Endothelial cell of umbilical vein (primary cell): ENCODE data around the gene OR10H4. TPM values are rescaled to one million over a fixed set of nuclear protein-coding genes. Genes with fewer than 3 reads are reported as not detected.

Experiments used
- BruUV-seq: library from RNA; stranded (reverse); fragments of 400-500 nt; replicated peaks from 2 replicates; lab custom pipeline; 2021; lab: Mats Ljungman, UMichigan
- CTCF ChIA-PET: fragments of 300-600, 350-600 bp; sonication (Branson Sonifier 250); formaldehyde crosslinking; loops from one replicate; lab custom pipeline; 2021; ENCODE audit warnings: antibody characterized with exemption, inconsistent platforms; lab: Charles Lee
- POLR2A ChIA-PET: fragments of 300-600, 350-600 bp; sonication (Branson Sonifier 250); formaldehyde crosslinking; loops from one replicate; lab custom pipeline; 2021; ENCODE audit warnings: antibody characterized with exemption, inconsistent platforms; lab: Charles Lee
- DNase-seq: peaks from one replicate; pipeline ENCODE4 v3.0.0-alpha.2; 2011; ENCODE audit warnings: low read depth, low spot score
- FAIRE-seq: peaks from 2 replicates; lab custom pipeline; 2011; peaks lifted over from hg19 to GRCh38; lab: Jason Lieb, UNC
- H2AFZ ChIP-seq: 2 replicates; pipeline ENCODE4 v1.6.0; 2012; ENCODE audit warnings: low read depth, low read length, control low read depth, inconsistent platforms
- H3K27ac ChIP-seq: 2 replicates; pipeline ENCODE4 v1.5.1; 2011; ENCODE audit warnings: low read depth, mild to moderate bottlenecking, control low read depth, low read length, moderate library complexity; ENCODE audit not compliant: insufficient read depth
- H3K27me3 ChIP-seq, 2 experiments: 2 replicates each; pipeline versions ENCODE4 v1.6.0 to v1.6.1; 2011; ENCODE audit warnings: low read length in 2 of 2, mixed read lengths in 1 of 2; ENCODE audit not compliant: control insufficient read depth in 2 of 2, insufficient read depth in 2 of 2
- H3K36me3 ChIP-seq, 2 experiments: 2 replicates in 1 of 2; 3 replicates in 1 of 2; pipeline ENCODE4 v1.5.1; 2011; ENCODE audit warnings: low read length in 2 of 2, mild to moderate bottlenecking in 1 of 2, moderate library complexity in 1 of 2; ENCODE audit not compliant: control insufficient read depth in 2 of 2, insufficient read depth in 2 of 2; ENCODE audit errors: extremely low read depth in 1 of 2
- H3K4me1 ChIP-seq: 3 replicates; pipeline ENCODE4 v1.5.1; 2011; ENCODE audit warnings: mild to moderate bottlenecking, low read length; ENCODE audit not compliant: control insufficient read depth, insufficient read depth; ENCODE audit errors: extremely low read depth
- H3K4me2 ChIP-seq: 2 replicates; pipeline ENCODE4 v1.6.1; 2011; ENCODE audit warnings: low read length, control low read depth, mixed read lengths; ENCODE audit not compliant: insufficient read depth
- H3K4me3 ChIP-seq, 3 experiments: fragments of 200-600 bp in 1 of 3; sonication (generic), shearing (Covaris generic) in 1 of 3; replicated peaks in 1 of 3; 2 replicates each; pipeline ENCODE4 v1.5.1; 2011 to 2016; ENCODE audit warnings: control low read depth in 3 of 3, low read length in 3 of 3, mild to moderate bottlenecking in 2 of 3, inconsistent platforms in 1 of 3, low read depth in 1 of 3, moderate library complexity in 1 of 3; ENCODE audit not compliant: insufficient read depth in 1 of 3
- H3K79me2 ChIP-seq: 2 replicates; pipeline ENCODE4 v1.6.0; 2012; ENCODE audit warnings: low read length, inconsistent platforms; ENCODE audit not compliant: control insufficient read depth, insufficient read depth
- H3K9ac ChIP-seq: replicated peaks from 2 replicates; pipeline ENCODE3; 2011; ENCODE audit warnings: low read length, control low read depth; ENCODE audit not compliant: insufficient read depth; ENCODE audit errors: extremely low read depth
- H3K9me1 ChIP-seq: replicated peaks from 3 replicates; pipeline ENCODE4 v1.6.0; 2011; ENCODE audit warnings: mild to moderate bottlenecking, low read length; ENCODE audit not compliant: control insufficient read depth, insufficient read depth; ENCODE audit errors: extremely low read depth
- H3K9me3 ChIP-seq: replicated peaks from 2 replicates; pipeline ENCODE4 v1.5.1; 2012; ENCODE audit warnings: low read length, inconsistent platforms; ENCODE audit not compliant: control insufficient read depth, insufficient read depth
- H4K20me1 ChIP-seq: replicated peaks from 2 replicates; pipeline ENCODE3; 2011; ENCODE audit warnings: mild to moderate bottlenecking, low read length; ENCODE audit not compliant: control insufficient read depth, insufficient read depth; ENCODE audit errors: extremely low read depth
- EZH2 ChIP-seq: IDR thresholded peaks from 2 replicates; pipeline ENCODE4 v1.6.1; 2012; ENCODE audit warnings: borderline replicate concordance, low read depth, mild to moderate bottlenecking, moderate library complexity, low read length, inconsistent platforms; ENCODE audit not compliant: severe bottlenecking
- dilution Hi-C: fragments of 300-500 bp; cut with MboI; formaldehyde crosslinking; loops from one replicate; pipeline ENCODE4 v1.15.0; 2019; ENCODE audit warnings: low sequenced_read_pairs; ENCODE audit not compliant: extremely low pct_ligation_motif_present
- intact Hi-C: fragments of 100-400 bp; cut with micrococcal nuclease; formaldehyde crosslinking; loops from one replicate; pipeline ENCODE4 v1.10.0; 2022
- polyA plus RNA-seq, 4 experiments: library from polyadenylated mRNA; depleted of rRNA in 3 of 4; stranded (reverse) in 3 of 4; unstranded in 1 of 4; fragments of >200 nt; gene quantifications; 2 replicates each; pipeline versions ENCODE4 v1.2.1 to v1.2.3, GENCODE V29; 2011 to 2012; ENCODE audit warnings: missing spikeins in 1 of 4
- total RNA-seq: library from RNA; stranded (reverse); gene quantifications from 2 replicates; pipeline ENCODE4 v1.2.3, GENCODE V29; 2021
- TF ChIP-seq, protein P1 (sequence below), 2 donors: IDR thresholded peaks; 1 replicate in 1 of 2; 2 replicates in 1 of 2; pipeline ENCODE4 v1.5.1; 2011; ENCODE audit warnings: low read length in 2 of 2, mild to moderate bottlenecking in 2 of 2, moderate library complexity in 2 of 2, control low read depth in 1 of 2, inconsistent platforms in 1 of 2, low read depth in 1 of 2; ENCODE audit not compliant: insufficient read depth in 1 of 2; ENCODE audit errors: extremely low read depth in 1 of 2
- TF ChIP-seq, protein P2 (sequence below): IDR thresholded peaks from 2 replicates; pipeline ENCODE4 v1.6.1; 2011; ENCODE audit not compliant: insufficient read depth, insufficient read length

The OR10H4 gene
- total and polyA plus RNA-seq, 2 donors (not counting 3 experiments of a cell fraction or from before 2014, with no cell fraction given), result not detected

DNA sequence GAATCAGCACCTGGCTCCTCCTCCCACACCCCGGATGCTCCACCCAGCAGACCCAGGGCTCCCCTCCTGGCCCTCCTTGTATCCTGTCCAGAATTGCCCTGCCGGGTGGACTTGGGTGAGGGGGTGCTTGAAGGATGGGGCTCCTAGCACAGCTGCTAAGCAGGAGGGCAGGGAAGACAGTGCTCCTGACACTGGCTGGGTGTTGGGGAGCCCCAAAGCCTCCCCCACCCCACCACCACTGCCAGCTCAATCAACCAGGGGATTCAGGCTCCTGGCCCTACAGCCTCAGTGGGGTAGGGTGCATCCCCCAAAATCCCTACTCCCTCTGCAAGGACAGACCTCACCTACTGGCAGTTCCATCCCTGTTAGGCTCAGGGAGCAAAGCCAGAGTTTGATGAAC is 11.9 kb upstream of the OR10H4 start:
- Histone ChIP-seq H3K27me3 (peaks cover 0 to 6% of the 10 kb centered on the region in 2 experiments), H3K36me3 (no peaks in the 10 kb centered on the region), H2AFZ (no peak overlapping the region), H3K27ac (no peak overlapping the region), H3K9me3 (no peaks in the 10 kb centered on the region), H3K4me2 (no peak overlapping the region), H3K79me2 (no peaks in the 10 kb centered on the region), H3K4me1 (no peaks in the 10 kb centered on the region), H4K20me1 (no peaks in the 10 kb centered on the region), H3K4me3 (no peak overlapping the region), H3K9me1 (no peaks in the 10 kb centered on the region), H3K9ac (no peak overlapping the region)
- ChIA-PET CTCF (no interaction called here), POLR2A (no interaction called here)
- no TSS peak for BruUV-seq
- DNase-seq (no peak), FAIRE-seq (no peak)
- dilution Hi-C loops, result no loop called here
- intact Hi-C loops, result no loop called here
- TF ChIP-seq, protein P1, sequence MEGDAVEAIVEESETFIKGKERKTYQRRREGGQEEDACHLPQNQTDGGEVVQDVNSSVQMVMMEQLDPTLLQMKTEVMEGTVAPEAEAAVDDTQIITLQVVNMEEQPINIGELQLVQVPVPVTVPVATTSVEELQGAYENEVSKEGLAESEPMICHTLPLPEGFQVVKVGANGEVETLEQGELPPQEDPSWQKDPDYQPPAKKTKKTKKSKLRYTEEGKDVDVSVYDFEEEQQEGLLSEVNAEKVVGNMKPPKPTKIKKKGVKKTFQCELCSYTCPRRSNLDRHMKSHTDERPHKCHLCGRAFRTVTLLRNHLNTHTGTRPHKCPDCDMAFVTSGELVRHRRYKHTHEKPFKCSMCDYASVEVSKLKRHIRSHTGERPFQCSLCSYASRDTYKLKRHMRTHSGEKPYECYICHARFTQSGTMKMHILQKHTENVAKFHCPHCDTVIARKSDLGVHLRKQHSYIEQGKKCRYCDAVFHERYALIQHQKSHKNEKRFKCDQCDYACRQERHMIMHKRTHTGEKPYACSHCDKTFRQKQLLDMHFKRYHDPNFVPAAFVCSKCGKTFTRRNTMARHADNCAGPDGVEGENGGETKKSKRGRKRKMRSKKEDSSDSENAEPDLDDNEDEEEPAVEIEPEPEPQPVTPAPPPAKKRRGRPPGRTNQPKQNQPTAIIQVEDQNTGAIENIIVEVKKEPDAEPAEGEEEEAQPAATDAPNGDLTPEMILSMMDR (IDR thresholded peaks at IDR 0.05; ENCODE audit: extremely low read depth in 1 of 2, insufficient read depth in 1 of 2, low read depth in 1 of 2, low read length in 2 of 2), result no peak
- TF ChIP-seq EZH2, result no peak
- TF ChIP-seq, protein P2, sequence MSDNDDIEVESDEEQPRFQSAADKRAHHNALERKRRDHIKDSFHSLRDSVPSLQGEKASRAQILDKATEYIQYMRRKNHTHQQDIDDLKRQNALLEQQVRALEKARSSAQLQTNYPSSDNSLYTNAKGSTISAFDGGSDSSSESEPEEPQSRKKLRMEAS, result no peak

DNA sequence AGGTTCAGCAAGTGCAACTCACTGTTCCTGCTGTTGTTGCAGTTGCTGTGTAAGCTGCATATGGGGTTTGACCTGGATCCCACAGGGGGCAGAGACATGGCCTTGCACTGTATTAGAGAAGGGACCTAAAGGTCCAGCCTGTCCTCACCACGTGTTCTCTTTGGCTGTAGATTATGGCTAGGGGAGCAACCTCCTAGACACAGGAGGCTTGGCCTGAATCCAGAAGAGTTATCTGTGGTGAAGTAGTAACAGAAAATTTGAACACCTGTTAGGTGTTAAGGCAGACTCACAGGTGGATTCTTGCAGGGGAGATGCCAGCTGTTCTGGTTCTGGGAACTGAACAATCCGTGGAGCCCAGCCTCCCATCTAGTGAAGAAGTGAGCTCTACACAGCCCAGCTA is 11.0 kb upstream of the OR10H4 start:
- ChIA-PET CTCF (no interaction called here), POLR2A (no interaction called here)
- H2AFZ ChIP-seq, result no peak overlapping the region
- no peaks in the 10 kb centered on the region for H3K9me3 ChIP-seq
- H3K9ac ChIP-seq, result no peak overlapping the region
- no peak overlapping the region for H3K27ac ChIP-seq
- intact Hi-C loops (no loop called here), dilution Hi-C loops (no loop called here)
- no peaks in the 10 kb centered on the region for H3K4me1 ChIP-seq
- peaks cover 0 to 6% of the 10 kb centered on the region in 2 experiments for H3K27me3 ChIP-seq
- no peak for TF ChIP-seq EZH2
- TF ChIP-seq, protein P1 (IDR thresholded peaks at IDR 0.05; ENCODE audit: extremely low read depth in 1 of 2, insufficient read depth in 1 of 2, low read depth in 1 of 2, low read length in 2 of 2), result no peak
- H4K20me1 ChIP-seq, result no peaks in the 10 kb centered on the region
- no peak overlapping the region for H3K4me3 ChIP-seq
- H3K9me1 ChIP-seq, result no peaks in the 10 kb centered on the region
- H3K79me2 ChIP-seq, result no peaks in the 10 kb centered on the region
- H3K36me3 ChIP-seq, result no peaks in the 10 kb centered on the region
- H3K4me2 ChIP-seq, result no peak overlapping the region
- FAIRE-seq, result no peak
- BruUV-seq, result no TSS peak
- DNase-seq, result no peak
